GM19240 (cell line): Measurements from ENCODE around the gene FBXO17.
A peak's percentile ranks its signal among the peaks of the same experiment; 100 is the strongest.
"Not testable (repeated sequence)": the region's sequence is repeated elsewhere in the genome, so short reads cannot be mapped to it uniquely, and the experiment has no call there.

Source experiments
- DNase-seq: peaks from one replicate; pipeline ENCODE4 v3.0.0; 2011; ENCODE audit warnings: low spot score; ENCODE audit not compliant: insufficient read length

FBXO17 gene

DNA sequence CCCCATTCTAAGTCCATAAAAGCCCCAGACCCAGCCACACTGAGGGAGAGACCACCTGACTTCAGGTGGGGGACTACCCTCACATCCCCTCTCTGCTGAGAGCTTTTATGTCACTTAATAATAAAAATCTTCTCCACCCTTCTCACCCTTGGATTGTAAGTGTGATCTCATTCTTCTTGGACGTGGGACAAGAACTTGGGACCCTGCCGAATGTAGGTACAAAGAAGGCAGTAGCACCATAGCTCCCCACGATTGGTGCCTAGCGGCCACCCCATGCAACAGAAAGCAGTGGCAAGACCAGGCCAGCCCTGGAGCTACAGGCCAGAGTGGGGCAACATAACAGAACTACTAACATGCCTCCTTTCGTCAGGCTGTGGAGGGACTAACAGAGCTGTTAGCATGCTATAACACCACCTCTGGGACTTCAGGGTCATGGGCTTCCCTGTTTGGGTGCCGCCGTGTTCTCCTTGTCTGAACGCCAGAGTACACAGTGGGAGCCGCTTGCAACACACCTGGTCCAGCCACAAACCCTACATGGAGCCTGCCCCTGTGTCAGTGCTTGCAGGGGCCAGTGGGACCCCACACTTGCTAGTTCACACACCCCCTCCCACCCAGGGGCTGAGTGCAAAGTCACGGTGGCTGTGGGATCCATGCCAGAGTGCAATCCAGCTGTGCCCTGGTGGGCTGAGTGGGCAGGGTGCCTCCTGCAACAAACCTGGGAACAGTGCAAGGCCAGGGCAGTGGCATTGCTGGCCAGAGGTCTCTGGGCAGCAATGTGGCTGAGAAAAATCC lies 5.2 kb upstream of the FBXO17 start:
- DNase-seq: no peak

DNA sequence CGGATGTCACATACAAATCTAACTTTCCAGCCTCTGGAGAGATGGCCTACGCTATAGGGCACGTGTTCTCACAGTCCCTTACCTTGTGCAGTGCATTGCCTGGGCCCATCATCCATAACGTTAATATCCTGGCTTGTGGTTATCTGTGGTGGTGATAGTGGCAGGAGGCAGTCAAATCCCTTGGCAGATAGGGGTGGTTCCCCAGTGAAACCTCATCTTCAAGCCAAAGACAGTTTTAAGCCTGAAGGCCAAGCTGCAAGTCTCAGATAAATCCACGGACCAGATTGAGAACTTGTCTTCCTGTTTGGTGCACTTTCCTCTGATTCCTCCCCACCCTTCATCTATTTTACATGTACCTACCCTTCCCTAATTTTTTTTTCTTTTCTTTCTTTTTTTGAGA lies 4.3 kb upstream of the FBXO17 start:
- no peak for DNase-seq

DNA sequence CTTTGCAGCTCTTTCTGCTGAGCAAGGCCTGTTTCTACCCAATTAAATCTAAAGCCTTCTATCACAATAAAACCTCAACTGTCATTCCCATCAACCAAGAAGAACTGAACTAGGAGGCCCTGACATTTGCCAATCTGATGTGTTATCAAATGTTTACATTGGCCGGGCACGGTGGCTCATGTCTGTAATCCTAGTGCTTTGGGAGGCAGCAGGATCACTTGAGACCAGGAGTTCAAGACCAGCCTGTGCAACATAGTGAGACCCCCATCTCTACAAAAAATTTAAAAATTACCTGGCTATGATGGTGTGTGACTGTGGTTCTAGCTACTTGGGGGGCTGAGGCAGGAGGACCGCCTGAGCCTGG lies 2.8 kb upstream of the FBXO17 start:
- no peak for DNase-seq

DNA sequence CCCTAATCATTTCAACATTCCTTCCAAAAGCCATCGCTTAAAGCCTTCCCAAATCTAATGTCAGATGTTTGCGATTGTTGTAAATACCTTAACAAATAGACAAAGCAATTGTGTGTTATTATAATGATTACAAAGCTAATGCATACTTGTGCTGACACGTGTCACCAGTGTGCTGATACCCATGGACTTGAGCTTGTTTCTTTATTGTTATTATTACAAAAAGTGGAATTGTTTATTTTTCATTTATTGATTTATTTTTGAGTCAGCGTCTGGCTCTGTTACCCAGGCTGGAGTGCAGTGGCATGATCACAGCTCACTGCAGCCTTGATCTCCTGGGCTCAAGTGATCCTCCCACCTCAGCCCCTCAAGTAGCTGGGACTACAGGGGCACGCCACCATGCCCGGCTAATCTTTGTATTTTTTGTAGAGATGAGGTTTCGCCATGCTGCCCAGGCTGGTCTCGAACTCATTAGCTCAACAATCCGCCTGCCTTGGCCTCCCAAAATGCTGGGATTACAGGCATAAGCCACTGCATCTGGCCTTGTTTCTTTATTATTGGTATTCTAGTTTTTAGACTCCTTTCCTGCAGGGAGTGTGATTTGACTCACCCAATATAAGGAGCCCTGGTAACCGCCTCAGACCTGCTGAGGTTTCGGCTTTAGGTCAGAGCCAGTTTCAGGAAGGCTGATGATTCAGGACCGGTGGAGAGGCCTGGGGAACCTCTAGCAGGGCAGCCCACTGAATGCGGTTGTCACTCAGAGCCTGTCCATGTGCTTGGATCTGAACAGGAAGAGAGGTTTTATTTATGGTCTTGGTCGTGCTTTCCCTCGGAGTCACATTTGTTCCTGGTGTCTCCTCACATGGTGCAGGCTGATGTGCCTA lies 2.1 kb upstream of the FBXO17 start:
- peak; percentile 63 for DNase-seq

DNA sequence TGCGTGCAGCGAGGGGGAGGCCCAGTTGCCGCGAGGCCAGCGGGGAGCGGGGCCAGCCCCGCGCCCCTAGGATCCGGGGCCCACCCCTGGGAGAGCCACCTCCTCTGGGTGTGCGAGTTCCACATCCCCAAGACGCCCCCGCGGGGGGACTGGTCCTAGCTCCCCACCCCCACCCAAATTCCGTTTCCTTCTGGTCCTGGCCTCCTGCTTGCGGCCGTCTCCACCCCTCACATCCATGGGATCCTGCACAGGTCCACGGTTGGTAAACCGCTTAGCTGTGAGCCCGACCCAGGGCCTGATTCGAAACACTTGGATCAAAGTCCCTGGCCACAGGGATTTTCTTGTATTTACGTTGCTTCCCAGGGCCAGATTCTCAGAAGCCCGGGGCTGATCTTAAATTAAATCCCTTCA lies 324 bp upstream of the FBXO17 start:
- DNase-seq: no peak

DNA sequence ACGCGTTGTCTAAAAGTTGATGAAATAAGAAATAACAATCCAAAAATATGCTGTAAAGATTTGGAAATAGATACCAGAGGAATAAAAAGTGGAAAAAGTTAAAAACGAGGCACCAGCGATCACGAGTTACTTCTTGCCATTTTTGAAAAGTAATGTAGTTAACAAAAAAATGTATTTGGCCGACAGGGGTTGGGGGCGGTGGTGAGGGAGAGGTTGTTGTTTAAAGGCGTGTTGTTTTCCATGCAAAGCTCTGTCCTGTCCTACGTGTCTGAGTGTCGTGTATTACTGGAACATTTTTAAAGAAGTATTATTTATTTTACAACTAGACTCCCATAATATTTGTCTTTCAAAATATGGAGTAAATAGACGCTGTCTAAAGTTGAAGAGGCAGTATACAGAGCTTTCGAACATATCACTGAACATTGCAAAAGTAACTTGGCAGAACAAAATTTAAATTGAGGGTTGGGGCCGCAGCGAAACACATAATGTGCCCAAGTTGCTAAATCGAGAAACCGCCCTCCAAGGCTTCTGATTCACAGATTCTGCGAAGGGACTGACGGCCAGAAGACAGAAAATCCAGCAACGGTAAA lies 823 bp downstream of the FBXO17 start:
- no peak for DNase-seq

DNA sequence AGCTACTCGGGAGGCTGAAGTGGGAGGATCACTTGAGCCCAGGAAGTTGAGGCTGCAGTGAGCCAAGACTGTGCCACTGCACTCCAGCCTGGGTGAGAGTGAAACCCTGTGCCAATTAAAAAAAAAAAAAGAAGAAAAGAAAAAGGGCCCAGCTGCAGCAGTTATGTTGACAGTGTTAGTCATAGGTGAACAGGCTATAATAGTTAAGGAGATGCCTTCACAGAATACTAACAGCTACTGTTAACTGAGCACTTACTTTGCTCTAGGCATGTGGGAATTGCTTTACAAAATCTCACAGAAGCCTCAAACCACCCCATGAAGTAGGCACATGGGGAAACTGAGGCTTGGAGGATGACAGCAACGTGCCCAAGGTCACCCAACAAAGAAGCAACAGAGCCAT lies 3.9 kb downstream of the FBXO17 start:
- no peak for DNase-seq

DNA sequence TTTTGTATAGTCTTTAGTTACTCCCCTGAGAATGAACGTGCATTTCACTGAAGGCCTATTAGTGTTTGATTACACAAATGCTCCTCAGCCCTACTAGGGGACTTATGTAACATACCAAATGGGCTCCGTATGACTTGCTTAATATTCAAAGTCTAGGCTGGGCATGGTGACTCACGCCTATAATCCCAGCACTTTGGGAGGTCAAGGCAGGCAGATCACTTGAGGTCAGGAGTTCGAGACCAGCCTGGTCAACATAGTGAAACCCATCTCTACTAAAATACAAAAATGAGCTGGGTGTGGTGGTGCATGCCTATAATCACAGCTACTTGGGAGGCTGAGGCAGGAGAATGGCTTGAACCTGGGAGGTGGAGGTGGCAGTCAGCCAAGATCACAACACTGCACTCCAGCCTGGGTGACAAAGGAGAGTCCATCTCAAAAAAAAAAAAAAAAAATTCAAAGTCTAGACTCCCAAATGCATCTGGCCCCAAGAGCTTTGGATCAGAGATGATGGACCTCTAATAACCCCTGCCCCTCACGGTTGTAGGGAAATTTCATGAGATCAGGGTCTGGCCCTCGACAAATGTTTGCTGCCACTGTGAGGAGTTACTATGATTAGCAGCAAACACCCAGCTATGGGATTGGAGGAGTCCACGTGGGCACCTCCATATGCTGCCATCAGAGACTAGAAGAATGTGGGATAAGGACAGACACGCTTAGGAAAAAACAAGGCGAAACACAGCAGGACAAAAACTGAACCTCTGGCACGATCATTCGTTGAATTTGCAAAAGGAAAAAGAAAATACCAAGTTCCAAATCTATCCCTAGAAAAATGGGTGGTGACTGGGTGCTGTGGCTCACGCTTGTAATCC lies 4.6 kb downstream of the FBXO17 start:
- no peak for DNase-seq

DNA sequence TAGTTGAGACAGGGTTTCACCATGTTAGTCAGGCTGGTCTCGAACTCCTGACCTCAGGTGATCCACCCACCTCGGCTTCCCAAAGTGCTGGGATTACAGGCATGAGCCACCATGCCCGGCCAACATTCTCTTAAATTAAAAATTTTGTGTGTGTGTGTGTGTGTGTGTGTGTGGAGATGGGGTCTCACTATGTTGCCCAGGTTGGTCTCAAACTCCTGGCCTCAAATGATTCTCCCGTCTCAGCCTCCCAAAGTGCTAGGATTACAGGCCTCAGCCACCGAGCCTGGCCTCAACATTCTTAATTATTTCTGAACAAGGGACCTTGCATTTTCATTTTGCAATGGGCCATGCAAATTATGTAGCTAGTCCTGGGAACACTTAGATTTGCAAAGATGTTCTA lies 9.4 kb downstream of the FBXO17 start:
- not testable (repeated sequence) for DNase-seq

DNA sequence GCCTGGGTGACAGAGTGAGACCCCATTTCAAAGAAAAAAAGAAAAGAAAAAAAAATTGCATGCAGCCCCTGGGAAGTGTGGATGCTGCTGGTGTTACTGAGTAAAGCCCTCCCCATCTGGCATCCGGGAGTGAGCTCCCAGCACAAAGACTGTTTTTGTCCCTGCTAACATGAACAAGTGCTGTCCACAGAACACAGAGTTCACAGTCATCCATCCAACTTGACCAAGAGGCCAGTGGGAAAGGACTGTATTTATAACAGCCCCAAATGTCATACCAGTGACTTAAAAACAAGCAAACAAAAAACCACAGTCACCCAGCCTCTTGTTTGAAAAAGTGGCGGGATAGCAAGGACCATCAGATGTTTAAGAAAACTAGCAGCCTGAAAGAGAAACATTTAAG lies 10.8 kb downstream of the FBXO17 start:
- no peak for DNase-seq

DNA sequence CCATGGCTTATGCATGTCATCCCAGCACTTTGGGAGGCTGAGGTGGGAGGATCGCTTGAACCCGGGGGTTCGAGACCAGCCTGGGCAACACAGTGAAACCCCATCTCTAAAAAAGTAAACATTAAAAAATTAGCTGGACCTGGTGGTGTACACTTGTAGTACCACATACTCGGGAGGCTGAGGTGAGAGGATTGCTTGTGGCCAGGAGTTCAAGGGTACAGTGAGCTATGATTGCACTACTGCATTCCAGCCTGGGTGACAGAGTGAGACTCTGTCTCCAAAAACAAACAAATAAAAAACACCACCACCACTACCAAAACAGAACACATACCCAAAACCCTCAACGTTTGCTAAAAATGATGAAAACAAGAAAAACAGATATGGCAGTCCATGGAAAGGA lies 15.9 kb downstream of the FBXO17 start:
- DNase-seq: no peak

DNA sequence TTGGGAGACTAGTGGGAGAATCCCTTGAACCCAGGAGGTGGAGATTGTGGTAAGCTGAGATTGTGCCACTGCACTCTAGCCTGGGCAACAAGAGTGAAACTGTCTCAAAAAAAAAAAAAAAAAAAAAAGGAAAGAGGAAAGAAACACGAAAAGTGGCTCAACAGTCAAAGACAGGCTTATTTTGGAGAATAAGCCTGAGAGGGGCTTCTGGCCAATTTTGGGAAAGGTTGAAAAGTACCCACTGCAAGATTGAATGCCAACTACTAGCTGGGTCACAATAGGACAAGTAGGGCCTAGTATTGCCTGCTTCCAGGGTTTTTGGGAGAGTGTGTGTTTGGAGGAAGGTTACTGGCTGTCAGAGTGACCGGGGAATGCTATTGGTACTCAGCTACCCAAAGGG lies 17.2 kb downstream of the FBXO17 start:
- DNase-seq: no peak

DNA sequence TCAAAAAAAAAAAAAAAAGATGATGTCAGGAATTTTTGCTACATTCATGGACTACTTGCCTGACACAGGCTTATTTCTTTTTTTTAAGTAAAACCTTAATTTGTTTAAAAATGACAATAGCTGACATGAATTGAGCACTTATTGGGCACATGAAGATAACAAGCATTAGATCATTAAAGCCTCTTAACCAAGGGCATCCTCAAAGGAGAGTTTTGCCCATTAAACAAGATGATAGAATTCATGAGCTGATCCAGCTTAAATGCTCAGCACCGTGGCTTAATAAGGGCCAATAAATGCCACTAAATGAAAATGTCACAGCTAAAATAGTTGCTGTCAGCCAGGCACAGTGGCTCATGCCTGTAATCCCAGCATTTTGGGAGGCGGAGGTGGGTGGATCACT lies 19.3 kb downstream of the FBXO17 start:
- no peak for DNase-seq

DNA sequence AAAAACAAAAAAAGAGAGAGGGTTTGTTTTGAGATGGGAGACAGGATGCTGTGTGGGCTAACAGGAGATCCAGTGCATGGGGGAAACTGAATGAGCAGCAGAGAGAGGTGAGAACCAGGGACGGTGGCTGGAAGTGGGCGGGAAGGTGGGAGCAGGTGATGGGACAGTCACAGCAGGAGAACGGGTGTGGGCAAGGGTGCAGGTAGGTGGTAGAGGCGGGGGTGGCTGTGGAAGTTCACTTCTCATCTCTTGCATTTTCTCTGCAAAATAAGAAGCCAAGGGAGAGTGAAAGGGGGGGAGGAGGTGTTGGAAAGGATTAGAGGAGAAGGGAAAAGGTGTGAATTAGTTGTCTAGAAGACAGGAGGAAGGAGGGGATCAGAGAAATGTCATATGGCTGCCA lies 21.9 kb downstream of the FBXO17 start:
- no peak for DNase-seq

DNA sequence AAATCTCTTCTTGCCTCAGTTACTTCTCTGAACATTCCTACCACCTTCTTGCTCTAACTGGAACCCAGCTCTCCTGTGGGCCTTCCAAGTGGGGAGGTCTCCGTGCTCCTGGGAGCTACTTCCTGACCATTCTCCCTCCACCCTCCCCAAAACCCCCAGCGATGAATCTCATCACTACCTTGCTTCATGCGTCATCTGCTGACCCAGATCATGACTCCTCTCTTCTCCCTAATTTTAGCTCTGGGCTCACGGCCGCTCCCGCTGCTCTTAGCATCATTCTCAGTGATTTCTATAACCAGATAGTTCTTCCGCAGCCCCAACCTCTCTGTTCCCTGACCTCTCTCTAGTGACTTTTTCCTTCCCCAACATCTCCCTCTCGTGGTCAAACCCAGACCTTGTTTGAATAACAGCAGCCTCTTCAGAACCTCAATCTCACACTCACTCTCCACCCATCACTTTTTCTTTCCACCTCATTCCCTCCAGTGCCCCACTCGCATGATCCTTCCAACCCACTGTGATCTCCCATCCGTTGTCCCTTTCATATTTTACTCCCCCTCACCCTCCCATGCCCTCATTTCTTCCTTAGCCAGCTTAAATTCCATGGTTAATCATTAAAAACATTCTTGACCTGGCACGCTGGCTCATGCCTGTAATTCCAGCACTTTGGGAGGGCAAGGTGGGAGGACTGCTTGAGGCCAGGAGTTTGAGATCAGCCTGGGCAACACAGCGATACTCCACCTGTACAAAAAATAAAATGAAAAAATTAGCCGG lies 23.0 kb downstream of the FBXO17 start:
- DNase-seq: no peak

DNA sequence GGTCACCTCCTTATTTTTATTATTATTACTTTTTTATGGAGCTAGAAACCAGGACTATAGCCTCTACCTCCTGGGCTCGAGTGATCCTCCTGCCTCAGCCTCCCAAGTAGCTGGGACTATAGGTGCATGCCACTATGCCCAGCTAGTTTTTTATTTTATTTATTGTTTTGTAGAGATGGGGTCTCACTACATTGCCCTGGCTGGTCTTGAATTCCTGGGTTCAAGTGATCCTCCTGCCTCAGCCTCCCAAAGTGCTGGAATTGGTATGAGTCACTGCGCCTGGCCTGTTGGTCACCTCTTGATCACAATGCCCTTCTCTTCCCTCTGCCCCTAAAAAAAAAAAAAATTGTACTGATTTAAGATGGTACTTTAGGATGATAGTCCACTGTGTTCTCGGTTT lies 24.4 kb downstream of the FBXO17 start:
- DNase-seq: no peak

DNA sequence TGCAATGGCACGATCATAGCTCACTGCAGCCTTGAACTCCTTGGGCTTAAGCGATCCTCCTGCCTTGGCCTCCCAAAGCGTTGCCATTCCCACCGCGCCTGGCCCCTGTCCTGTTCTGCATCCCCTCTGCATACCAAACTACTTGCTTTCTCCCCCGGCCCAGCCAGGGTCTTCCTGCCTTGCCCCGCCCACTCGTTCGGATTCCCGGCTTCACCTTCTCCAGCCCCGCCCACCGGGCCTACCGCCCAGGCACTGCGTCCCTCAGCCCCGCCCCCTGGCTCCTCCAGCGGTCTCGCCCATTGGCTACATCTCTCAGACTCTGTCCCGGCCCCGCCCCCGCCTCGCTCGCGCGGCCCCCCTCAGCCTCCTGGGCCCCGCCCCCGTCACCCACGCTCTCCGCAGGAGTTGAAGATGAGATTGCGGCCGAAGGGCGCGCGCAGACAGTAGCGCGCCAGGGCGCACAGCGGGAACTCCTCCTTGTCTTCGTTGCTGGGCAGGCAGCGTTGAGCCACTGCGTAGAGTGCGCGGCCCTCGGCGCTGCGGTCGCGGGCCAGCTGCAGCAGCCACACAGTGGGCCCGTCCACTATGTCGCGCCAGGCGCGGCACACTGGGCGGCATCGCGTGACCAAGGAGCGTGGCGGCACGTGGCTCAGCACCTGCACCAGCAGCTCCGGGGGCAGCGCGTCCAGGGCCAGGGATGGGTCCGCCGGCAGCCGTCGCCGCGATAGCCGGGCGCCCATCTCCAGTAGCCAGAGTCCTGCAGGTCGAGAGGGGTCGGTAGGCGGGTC lies 25.8 kb downstream of the FBXO17 start:
- peak; percentile 58 for DNase-seq

DNA sequence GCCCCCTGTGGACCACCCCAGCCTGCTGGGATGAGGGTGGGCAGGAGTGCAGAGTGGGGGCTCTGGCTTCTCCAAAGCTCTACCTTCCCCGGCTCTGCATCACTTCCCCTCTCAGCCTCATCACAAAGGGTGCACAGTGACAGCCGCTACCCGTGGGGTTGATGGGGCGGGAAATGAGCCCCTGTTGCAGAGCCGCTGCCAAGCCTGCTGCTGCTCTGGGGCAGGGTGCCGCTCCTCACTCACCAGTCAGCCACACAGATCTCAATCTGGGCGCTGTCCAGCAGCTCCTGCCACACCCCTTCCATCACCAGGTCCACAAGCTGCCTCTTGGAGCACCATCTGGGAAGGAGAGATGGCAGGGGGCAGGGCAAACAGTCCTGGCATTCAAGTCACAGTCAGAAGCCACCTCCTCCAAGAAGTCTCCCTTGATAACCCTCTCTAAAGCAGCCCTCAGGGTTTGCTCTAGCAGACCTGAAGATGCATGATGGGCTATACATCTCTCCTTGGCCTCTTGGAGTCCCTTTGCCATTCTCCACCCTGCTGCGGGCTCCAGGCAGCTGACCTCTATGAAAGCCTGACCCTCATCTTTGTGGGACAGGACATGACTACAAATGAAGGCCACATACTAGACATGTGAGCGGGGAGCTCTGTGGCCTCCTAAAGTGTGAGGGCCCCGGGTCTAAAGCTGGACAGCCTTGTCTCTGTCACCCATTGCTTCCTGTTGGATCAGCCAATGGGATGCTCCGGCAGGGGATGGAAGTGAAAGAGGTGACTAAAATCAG lies 29.1 kb downstream of the FBXO17 start:
- DNase-seq: no peak

DNA sequence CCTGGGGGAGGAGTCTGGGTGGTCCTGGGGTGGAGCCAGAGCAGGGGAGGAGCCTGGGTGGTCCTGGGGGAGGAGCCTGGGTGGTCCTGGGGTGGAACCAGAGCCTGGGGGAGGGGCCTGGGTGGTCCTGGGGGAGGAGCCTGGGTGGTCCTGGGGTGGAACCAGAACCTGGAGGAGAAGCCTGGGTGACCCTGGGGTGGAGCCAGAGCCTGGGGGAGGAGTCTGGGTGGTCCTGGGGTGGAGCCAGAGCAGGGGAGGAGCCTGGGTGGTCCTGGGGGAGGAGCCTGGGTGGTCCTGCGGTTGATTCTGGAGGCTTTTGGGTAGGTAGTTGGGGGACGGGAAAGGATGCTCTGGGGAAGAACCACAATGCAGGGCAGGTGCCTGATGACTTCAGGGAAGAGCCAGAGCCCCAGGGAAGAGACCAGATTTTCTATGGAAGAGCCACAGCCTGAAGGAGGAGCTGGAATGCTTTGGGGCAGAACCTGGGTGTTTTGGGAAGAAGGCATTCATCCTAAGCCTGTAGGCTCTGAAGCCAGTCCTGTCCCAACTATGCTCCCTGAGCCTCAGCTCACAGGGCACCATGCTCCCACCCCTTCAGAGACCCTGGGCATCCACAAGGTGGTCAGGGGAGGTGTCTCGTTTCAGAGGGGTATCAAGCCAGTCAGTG lies 29.8 kb downstream of the FBXO17 start:
- no peak for DNase-seq
